ENCODE data around the gene PRSS21.

Gene PRSS21

DNA sequence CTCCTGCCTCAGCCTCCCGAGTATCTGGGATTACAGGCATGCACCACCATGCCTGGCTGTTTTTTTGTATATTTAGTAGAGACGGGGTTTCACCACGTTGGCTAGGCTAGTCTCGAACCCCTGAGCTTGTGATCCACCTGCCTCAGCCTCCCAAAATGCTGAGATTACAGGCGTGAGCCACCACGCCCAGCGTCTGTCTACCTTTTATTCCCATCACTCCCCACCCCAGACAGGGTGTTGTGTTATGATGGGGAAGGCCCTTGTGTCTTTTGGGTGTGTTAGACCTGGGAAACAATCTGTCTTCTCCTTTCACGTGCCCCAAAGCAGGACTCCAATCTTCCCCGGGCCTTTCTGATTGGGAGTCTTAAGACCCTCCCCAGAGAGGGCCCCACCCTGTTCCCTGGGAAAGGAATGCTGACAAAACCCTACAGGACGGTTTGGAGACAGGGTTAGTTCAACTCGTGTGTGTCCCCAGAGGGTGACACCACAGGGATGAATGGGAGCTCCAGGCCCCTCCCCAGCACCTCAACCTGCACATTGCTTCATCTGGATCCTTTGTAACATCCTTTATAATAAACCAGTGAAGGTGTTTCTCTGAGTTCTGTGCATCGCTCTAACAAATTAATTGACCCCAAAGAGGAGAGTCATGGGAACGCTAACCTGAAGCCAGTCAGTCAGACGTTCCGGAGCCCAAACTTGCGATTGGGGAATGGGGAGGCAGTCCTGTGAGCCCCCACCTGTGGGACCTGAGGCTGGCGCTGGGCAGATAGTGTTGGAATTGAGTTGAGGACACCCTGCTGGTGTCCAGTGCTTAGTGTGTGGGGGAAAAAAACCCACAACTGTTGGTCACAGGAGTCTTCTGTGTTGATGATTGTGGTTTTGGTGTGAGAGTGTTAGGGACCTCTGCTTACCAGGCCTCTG lies 36.8 kb upstream of the PRSS21 start:
- no peak for DNase-seq

DNA sequence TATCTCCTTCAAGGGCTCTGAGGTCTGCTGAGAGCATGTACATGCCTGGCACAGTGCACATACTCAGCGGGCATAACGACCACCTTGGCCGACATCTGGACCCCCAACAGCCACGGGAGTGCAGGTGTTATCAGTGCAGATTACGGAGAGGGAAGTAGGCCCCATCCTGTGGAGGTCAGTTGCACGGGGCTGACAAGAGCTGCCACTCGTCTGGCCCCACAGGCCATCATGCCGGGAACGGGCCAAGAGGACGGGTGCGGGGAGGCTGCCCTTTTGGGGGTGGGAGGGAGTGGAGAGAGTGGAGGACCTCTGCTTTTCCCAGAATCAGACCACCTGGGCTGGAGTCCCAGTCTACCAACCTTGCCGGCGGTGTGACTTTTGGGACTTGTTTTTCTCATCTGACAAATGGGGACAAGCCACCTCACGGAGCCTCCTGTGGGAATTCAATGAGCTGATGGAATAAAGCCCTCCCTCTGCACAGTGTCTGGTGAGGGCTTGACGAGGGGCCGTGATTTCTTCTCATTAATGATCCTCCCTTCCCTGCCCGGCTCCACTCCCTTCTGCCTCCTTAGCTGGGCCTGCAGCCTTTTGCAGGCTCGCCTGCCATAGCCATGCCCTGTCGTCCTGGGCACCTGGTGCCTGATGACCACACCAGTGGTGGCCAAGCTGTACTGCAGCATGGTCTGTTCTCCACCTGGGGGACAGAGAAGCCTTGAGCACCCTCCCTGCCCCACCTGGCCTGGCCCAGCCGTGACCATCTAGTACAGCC lies 34.3 kb upstream of the PRSS21 start:
- DNase-seq = no peak

DNA sequence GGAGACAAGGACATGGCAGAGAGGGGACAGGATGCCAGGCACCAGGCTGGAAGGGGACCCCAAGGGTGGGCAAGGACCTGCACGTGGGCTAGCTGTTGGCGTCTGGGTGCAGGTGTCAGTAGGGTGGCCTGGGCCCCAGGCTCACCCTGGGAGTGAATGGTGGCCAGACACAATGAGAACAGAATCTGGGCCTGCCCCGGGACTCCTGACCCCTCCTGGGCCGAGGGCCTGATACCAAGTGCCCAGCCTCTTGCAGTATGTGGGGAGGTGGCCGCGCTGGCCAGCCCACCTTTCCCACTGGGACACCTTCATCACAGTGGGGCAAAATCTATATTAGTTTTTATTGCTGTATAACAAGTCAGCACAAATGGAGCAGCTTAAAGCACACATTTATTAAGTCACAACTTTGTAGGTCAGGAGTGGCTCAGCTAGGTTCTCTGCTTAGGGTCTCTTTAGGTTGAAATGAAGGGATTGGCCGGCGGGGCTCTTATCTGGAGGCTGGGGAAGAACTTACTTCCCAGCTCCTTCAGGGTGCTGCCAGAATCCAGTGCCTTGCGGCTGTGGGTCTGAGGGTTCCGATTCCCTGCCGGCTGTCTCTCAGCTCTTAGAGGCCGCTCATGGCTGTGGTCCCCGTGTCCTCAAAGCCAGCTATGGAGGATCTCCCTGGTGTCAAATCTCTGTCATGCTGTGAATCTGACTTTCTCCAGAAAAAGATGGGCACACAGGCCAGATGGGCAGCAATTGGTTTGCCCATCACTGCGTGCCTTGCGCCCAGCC lies 33.3 kb upstream of the PRSS21 start:
- no peak for DNase-seq

DNA sequence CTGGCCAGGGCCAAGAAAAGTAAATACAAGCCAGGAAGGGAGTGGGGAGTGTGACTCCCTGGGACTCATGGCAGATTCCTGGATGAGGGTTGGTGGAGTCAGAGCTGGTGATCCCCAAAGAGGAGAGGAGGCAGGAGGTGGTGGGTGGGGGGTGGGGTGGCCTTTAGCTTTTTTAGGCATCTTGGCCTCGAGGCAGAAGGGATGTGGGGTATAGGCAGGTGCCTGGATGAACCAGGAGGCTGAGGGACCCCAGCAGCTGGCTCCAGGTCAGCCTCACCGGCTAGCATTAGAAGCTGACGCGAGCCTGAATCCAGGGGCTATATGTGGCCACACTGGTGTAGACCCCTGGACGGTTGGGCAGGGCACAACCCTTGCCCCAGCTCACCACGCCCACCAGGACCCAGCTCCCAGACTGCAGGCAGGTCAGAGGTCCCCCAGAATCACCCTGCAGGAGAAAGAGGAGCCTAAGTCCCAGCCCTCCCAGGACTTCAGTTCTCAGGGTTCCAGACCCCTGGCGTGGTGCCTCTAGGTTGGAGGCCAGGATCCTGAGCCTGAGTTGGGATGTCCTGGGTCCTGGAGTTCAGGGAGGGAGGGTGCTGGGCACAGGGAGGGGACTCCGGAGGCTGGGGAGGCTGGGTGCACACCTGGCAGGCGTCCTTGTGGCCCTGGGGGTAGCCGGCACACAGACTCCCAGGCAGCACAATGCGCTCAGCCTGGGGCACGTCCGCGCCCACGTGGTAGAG lies 32.5 kb upstream of the PRSS21 start:
- DNase-seq = peak; percentile 22

DNA sequence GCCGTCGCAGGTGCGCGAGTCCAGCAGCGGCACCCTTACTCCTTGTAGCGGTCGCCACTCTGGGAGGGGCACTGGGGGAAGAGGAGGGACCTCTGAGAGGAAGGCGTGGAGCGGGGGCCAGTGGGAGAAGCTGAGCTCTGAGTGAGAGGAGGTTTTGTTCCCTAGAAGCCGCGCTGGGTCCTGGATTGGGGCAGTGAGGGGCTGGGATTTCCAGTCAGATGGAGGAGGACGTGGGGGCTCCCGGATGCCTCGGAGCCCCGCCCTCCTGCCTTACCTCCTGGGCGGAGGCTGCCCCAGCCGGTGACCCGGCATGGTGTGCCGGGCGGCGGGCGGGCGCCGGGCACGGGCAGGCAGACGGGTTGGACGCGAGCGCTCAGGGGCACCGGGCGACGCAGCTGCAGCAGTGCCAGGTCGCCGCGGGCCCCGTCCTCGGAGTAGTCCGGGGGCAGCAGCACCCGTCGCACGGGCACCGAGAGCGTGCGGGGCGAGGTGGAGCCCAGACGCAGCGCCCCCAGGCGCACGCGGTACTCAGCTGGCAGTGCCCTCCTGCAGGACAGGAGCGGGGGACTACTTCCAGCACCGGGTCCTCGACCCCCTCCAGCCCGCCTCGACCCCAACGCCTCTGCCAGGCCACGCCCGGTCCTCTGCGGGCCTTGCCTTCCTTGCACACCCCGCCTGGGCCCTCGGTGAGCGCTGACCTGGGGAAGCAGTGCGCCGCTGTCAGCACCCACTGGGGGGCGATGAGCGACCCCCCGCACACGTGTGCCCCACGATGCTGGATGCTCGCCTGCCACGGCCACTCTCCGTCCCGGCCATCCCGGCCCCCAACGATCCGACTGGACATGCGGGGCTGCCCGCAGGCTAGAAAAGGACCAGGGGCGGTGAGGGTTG lies 31.7 kb upstream of the PRSS21 start:
- DNase-seq = no peak

DNA sequence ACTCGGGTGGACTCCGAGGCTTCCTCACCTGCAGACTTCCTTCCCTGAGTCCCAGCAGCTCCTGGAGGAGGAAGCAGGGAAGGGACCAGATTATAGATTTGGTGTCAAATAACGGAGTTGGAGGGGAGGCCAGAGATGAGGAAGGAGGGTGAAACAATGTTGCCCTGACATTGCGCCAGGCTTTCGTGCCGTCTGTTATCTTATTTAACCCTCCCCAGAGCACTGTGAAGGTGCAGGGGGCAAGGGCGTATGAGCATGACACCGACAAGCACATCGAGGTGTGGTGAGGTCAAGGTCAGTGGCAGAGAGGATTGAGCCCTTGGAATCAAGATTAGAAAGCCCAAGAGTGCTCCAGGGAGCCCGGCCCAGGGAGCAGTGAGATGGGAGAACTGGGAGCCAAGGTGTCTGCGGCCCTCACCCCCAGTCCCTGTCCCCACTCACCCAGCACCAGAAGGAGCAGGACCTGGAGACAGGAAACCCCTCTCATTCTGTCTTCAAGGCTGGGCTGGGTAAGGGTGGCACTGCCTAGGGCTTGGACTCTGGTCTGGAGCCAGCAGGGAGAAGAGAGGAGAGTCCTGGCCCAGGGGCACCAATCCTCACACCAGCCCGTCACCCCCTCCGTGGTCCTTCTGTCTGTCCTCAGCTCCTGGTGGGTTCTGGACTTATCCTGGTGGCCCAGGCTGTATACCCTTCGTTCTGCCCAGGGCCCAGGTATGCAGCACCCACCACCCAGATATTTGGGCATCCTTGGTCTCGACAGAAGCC lies 30.8 kb upstream of the PRSS21 start:
- no peak for DNase-seq

DNA sequence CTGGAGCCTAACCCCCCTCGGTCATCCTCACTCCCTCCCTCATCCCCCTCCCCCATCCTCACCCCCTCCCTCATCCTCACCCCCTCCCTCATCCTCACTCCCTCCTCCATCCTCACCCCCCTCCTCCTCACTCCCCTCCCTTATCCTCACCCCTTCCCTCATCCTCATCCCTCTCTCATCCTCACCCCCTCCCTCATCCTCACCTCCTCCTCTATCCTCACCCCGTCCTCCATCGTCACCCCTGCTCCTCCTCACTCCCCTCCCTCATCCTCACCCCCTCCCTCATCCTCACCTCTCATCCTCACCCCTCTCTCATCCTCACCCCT lies 30.2 kb upstream of the PRSS21 start:
- DNase-seq = no peak

DNA sequence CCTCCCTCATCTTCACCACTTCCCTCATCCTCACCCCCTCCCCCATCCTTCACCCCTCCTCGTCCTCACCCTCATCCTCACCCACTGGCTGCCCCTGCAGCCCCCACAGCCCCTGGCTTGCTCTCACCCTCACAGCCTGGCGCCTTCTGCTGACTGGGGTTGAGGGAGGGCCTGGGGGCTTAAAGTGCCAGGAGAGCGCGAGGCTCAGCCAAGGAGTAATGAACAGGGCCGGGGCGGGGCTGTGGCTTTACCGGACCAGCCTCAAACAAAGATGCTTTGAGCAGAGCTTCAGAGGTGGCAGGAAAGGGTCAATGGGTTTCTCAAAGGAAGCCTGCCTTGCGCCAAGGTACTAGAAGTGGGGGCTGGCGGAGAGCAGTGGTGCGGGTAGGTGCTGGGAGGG lies 29.6 kb upstream of the PRSS21 start, which contains the start of gene PRSS33:
PRSS33 (minus strand) TSS at position 155 of the 400 bp plus-strand sequence. CDS start 1,013 bp downstream, outside the sequence.
- no peak for DNase-seq

DNA sequence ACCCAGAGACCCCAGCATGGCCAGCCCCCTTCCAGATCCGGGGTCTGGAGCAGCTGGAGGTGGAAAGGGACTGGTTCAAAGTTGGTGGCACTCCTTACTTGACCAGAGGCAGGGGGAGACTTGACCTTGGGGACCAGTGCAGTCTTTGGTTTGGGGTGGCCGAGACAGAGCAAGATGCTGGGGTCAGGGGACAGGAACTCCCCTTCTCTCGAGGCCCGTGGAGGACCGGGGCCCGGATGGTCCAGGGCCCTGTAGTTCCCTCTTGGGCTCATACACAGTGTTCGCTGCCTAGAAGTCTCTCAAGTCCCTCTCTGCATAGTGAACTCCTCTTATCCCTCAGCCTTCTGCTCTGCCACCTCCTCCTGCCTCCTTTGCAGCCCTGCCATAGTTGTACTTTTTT lies 29.1 kb upstream of the PRSS21 start:
- DNase-seq = no peak

DNA sequence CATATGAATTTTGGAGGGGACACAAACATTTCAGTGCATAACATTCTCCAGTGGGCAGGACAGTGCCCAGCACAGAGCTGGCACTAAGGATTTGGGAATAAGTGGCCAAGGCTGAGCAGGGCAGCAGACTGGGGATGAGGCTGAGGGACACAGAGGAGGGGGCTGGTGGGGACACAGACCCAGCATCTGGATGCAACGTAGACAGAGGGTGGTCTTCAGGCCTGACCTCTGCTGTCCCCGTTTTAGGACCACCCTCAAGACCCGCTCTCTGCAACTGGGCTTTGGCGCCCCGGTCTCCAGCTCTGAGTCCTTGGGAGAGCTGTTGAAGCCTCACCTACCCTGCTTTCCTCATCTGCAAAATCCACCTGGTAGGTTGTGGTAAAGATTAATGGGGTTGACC lies 26.4 kb upstream of the PRSS21 start:
- no peak for DNase-seq

DNA sequence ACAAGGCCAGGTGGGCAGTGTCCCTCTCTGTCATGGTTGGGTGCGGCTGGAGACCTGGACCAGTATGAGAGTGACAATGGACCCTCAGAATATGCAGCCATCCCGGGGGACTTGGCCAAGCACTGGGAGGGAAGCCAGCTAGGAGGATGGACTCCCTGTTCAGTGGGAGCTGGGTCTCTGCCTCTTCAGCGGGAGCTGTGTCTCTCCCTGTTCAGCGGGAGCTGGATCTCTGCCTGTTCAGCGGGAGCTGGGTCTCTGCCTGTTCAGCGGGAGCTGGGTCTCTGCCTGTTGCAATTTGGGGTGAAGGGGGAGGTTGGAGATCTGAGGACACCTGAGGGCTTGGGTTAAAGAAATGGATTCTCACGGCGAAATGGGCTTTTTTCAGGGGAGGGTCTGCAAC lies 25.9 kb upstream of the PRSS21 start:
- no peak for DNase-seq

DNA sequence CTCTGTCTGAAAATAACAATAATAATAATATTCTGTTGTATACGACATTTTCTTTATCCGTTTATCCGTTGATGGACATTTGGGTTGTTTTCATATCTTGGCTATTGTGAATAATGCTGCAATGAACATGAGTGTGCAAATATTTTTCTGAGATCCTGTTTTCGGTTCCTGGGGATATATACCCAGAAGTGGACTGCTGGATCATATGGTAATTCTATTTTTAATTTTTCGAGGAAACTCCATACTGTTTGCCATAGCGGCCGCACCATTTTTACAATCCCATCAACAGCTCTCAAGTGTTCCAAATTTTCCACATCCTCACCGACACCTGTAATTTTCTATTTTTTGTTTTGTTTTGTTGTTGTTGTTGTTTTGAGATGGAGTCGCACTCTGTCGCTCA lies 24.1 kb upstream of the PRSS21 start:
- DNase-seq = no peak

DNA sequence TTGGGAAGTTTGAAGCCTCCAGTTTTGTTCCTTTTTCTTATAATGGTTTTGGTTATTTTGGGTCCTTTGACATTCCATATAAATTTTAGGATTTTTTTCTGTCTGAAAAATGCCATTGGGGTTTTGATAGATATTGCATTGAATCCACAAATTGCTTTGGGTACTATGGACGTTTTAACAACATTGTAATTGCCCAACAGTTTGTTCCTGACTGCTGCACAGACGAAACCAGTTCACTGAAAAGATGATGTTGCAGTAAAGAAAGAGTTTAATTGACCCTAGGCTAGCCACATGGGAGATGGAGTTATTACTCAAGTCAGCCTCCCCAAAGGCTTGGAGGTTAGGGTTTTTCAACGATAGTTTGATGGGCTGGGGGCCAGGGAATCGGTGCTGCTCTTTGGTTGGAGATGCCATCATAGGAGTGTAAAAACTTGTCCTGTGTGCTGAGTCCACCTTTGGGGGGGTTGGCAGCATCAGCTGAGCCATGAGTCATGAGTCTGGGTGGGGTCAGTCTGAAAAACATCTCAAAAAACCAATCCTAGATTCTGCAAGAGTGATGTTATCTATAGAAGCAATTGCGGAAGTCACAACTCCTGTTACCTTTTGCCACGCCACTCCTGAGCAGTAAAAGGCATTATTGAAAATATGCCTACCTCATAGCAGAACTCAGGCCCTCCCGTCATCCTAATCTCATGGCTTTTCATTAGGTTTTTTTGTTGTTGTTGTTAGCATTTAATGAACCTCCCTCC lies 21.5 kb upstream of the PRSS21 start:
- DNase-seq = no peak

DNA sequence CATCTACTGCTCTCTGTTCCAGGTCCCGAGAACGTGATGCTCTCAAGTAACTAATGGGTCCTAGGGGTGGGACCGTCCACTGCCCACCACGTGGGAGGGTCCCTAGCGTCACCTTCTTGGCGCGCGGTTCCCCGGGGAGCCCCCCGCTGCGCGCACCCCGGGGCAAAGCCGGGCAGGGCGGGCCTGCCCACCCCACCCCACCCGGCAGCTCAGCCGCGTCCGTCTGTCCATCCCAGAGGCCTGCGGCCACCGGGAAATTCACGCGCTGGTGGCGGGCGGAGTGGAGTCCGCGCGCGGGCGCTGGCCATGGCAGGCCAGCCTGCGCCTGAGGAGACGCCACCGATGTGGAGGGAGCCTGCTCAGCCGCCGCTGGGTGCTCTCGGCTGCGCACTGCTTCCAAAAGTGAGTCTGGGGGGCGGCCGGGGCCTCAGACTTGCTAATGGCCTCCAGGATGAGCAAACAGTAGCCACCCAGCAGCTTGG lies 18.3 kb upstream of the PRSS21 start:
- no peak for DNase-seq

DNA sequence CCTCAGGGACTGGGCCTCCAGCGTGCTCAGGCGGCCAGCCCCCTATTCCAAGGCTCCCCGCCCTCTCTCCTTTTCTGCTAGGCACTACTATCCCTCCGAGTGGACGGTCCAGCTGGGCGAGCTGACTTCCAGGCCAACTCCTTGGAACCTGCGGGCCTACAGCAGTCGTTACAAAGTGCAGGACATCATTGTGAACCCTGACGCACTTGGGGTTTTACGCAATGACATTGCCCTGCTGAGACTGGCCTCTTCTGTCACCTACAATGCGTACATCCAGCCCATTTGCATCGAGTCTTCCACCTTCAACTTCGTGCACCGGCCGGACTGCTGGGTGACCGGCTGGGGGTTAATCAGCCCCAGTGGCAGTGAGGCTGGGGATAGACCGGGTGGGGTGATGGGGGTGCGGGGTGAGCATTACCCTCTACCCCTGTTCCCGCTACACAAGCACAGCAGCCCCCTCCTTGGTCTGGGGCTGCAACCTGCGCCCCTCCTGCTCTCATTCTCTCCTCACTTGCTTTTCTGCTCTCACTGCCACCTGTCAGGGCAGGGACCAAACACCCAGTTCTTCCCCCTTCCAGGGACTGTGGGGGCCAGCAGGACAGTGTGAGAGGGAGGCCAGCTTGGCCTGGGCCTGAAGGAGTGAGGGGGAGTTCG lies 17.7 kb upstream of the PRSS21 start:
- no peak for DNase-seq

DNA sequence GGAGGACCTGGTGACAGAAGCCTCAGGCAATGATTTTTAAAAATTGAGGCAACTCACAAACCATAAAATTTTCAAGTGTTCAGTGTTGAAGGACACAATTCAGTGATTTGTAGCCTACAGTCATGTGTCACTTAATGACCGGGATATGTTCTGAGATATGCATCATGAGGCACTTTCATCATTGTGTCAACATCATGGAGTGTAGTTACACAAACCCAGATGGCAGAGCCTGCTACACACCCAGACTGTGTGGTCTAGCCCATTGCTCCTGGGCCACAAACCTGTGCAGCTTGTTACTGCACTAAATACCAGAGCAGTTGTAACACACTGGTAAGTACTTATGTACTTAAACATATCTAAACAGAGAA lies 17.2 kb upstream of the PRSS21 start:
- no peak for DNase-seq

DNA sequence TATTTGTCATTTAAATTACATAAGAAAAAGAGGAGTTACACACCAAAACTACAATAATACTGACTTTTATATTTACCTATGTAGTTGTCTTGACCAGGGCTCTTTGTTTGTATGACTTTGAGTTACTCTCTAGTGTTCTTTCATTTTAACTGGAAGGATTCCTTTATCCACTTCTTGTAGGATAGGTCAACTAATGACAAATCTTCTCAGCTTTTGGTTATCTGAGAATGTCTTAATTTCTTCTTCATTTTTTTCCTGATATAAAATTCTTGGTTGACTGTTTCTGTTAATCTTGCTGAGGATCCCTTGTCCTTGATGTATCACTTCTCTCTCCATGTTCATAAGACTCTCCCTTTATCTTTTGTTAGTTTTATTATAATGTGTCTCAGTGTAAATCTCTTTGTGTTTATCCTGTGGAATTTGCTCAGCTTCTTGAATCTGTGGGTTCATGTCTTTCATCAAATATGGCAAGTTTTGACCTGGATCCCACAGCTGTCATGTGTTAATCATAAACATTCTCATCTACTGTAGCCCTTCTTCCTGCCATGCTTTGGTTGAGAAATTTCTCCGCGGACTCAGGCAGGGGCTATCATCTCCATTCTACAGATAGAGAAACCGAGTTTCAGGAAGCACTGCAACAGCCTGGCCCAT lies 13.4 kb upstream of the PRSS21 start:
- DNase-seq = no peak

DNA sequence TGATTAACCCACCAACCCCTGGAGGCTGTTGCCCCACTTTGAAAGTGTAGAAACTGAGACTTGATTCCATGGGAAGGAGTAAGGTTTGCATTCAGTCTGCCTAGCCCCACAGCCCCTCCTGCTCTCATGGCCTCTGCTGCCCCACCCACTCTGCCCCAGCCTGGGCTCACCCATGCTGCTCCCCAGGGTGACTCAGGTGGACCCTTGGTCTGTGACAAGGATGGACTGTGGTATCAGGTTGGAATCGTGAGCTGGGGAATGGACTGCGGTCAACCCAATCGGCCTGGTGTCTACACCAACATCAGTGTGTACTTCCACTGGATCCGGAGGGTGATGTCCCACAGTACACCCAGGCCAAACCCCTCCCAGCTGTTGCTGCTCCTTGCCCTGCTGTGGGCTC lies 12.3 kb upstream of the PRSS21 start:
- DNase-seq = no peak

DNA sequence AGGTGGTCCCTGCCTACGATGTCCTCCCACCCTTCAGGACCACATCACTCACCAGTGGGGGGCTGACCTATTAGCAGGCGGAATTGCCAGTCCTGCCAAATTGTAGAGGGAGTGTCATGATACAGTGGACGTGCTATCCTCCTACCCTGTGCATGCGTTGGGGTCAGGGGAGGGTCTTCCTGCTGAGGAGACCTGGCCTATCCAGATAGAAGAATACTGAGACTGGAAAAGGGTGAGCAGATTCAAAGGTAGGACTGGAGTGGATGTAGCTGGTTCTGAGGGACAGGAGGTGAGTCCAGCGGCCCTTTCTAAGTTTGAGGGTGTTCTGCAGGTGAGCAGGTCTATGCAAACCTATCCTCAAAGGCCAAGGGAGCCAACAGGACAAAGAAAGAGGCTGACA lies 10.8 kb upstream of the PRSS21 start:
- no peak for DNase-seq
